Breast epithelium (tissue), 4 donors: Measurements from ENCODE around the gene ZNF700. TPM values are rescaled to one million over a fixed set of nuclear protein-coding genes. Genes with fewer than 3 reads are reported as not detected.
"Not testable (repeated sequence)": the region's sequence is repeated elsewhere in the genome, so short reads cannot be mapped to it uniquely, and the experiment has no call there.

Source experiments
- DNase-seq, 2 donors: peaks; one replicate each; pipeline ENCODE4 v3.0.0-alpha.2; 2019; ENCODE audit warnings: low spot score in 2 of 2
- H3K27ac ChIP-seq, 2 donors: fragments of 200-600 bp; sonication (generic) in 1 of 2; one replicate each; pipeline ENCODE4 v1.5.1; 2016 to 2019; ENCODE audit warnings: mild to moderate bottlenecking in 1 of 2
- H3K27me3 ChIP-seq, 2 donors: fragments of 200-600 bp; sonication (generic) in 1 of 2; one replicate each; pipeline versions ENCODE4 v1.5.1 to v1.6.0; 2017 to 2019; ENCODE audit warnings: control low read depth in 1 of 2, mild to moderate bottlenecking in 1 of 2
- H3K36me3 ChIP-seq: fragments of 200-600 bp; one replicate; pipeline ENCODE4 v1.5.1; 2019
- H3K4me1 ChIP-seq, 2 donors: fragments of 200-600 bp; sonication (generic); one replicate each; pipeline ENCODE4 v1.5.1; 2016 to 2019; ENCODE audit warnings: control low read depth in 1 of 2
- H3K4me3 ChIP-seq, 3 donors: fragments of 200-600 bp; sonication (generic); 1 replicate in 2 of 3; 2 replicates in 1 of 3; pipeline ENCODE4 v1.5.1; 2016 to 2019; ENCODE audit warnings: mild to moderate bottlenecking in 3 of 3, moderate library complexity in 2 of 3
- H3K9me3 ChIP-seq, 2 donors: fragments of 200-600 bp; sonication (generic) in 1 of 2; one replicate each; pipeline ENCODE4 v1.5.1; 2016 to 2019; ENCODE audit warnings: control low read depth in 1 of 2
- CTCF ChIP-seq, 3 donors: fragments of 450-650 bp; IDR thresholded peaks; one replicate each; pipeline ENCODE4 v1.5.1; 2016 to 2017; ENCODE audit warnings: antibody characterized with exemption in 3 of 3, mild to moderate bottlenecking in 3 of 3, moderate library complexity in 3 of 3
- POLR2A ChIP-seq: fragments of 450-650 bp; IDR thresholded peaks from one replicate; pipeline ENCODE4 v1.6.1; 2016; ENCODE audit warnings: antibody characterized with exemption, mild to moderate bottlenecking, moderate library complexity
- POLR2AphosphoS5 ChIP-seq, 3 donors: sonication (generic); formaldehyde crosslinking; IDR thresholded peaks; one replicate each; pipeline ENCODE4 v1.6.1; 2017; ENCODE audit warnings: antibody characterized with exemption in 3 of 3
- intact Hi-C: fragments of 100-400 bp; cut with DNase I; formaldehyde crosslinking; loops from one replicate; pipeline ENCODE4 v1.15.1; 2023; ENCODE audit warnings: low total_unique reads
- total RNA-seq, 3 donors: library from RNA; depleted of rRNA; stranded (reverse); fragments of >200 nt; gene quantifications; one replicate each; pipeline ENCODE4 v1.1.0, GENCODE V29; 2016

ZNF700 gene
- total RNA-seq, 3 donors from 2014 or later: 13.8 to 32.9 (median 22.3) TPM

GRCh38 chr19:11931051-11931450 is 6.1 kb downstream of the ZNF700 start:
- peaks cover 0 to 2% of the 10 kb centered on the region in 2 donors for H3K4me1 ChIP-seq
- intact Hi-C loops: loop anchor here (10.0 kb wide), 1 partner anchor 54 kb away; no protein-coding TSS in a partner anchor
- no peaks in the 10 kb centered on the region for H3K36me3 ChIP-seq
- H3K4me3 ChIP-seq: no peak overlapping the region
- H3K27me3 ChIP-seq: no peaks in the 10 kb centered on the region
- H3K27ac ChIP-seq: no peak overlapping the region
- TF ChIP-seq POLR2AphosphoS5 (IDR thresholded peaks at IDR 0.05): no peak
- no peak for TF ChIP-seq CTCF (IDR thresholded peaks at IDR 0.05)
- TF ChIP-seq POLR2A: no peak
- H3K9me3 ChIP-seq: peaks cover 22 to 23% of the 10 kb centered on the region in 2 donors
- no peak for DNase-seq

- H3K9me3 ChIP-seq: peaks cover 23 to 24% of the 10 kb centered on the region in 2 donors
- no peak for TF ChIP-seq CTCF (IDR thresholded peaks at IDR 0.05)
- no peak for TF ChIP-seq POLR2A
- TF ChIP-seq POLR2AphosphoS5 (IDR thresholded peaks at IDR 0.05): no peak
- H3K27me3 ChIP-seq: no peaks in the 10 kb centered on the region
- no peak overlapping the region for H3K4me3 ChIP-seq
- no peaks in the 10 kb centered on the region for H3K4me1 ChIP-seq
- no peaks in the 10 kb centered on the region for H3K36me3 ChIP-seq
- no peak overlapping the region for H3K27ac ChIP-seq
- intact Hi-C loops: loop anchor here (10.0 kb wide), 1 partner anchor 53 kb away; no protein-coding TSS in a partner anchor
- DNase-seq: no peak
Observed at GRCh38 chr19:11931513-11931912, 6.6 kb downstream of the ZNF700 start.

- not testable (repeated sequence) for H3K36me3 ChIP-seq, DNase-seq, H3K27ac ChIP-seq, H3K4me3 ChIP-seq, H3K4me1 ChIP-seq, H3K27me3 ChIP-seq
- intact Hi-C loops: loop anchor here (10.0 kb wide), 1 partner anchor 49 kb away; no protein-coding TSS in a partner anchor
- H3K9me3 ChIP-seq: peaks cover 56 to 61% of the 10 kb centered on the region in 2 donors
Observed at GRCh38 chr19:11935829-11936228, 10.9 kb downstream of the ZNF700 start.

GRCh38 chr19:11938383-11938782 is 13.5 kb downstream of the ZNF700 start:
- H3K9me3 ChIP-seq: peaks cover 81 to 86% of the 10 kb centered on the region in 2 donors
- not testable (repeated sequence) for H3K4me3 ChIP-seq, DNase-seq, H3K27ac ChIP-seq, H3K36me3 ChIP-seq, H3K27me3 ChIP-seq, H3K4me1 ChIP-seq
- intact Hi-C loops: loop anchor here (10.0 kb wide), 1 partner anchor 46 kb away; no protein-coding TSS in a partner anchor

GRCh38 chr19:11941361-11941887 is 16.5 kb downstream of the ZNF700 start:
- intact Hi-C loops: not testable (repeated sequence)
- peaks cover 89 to 94% of the 10 kb centered on the region in 2 donors for H3K9me3 ChIP-seq

GRCh38 chr19:11942008-11942842 is 17.3 kb downstream of the ZNF700 start:
- DNase-seq: no peak
- no peaks in the 10 kb centered on the region for H3K4me1 ChIP-seq
- intact Hi-C loops: no loop called here
- no peak overlapping the region for H3K4me3 ChIP-seq
- TF ChIP-seq CTCF (IDR thresholded peaks at IDR 0.05): no peak
- no peak for TF ChIP-seq POLR2A
- no peak for TF ChIP-seq POLR2AphosphoS5 (IDR thresholded peaks at IDR 0.05)
- H3K36me3 ChIP-seq: no peaks in the 10 kb centered on the region
- no peaks in the 10 kb centered on the region for H3K27me3 ChIP-seq
- H3K9me3 ChIP-seq: peaks cover 91 to 94% of the 10 kb centered on the region in 2 donors
- no peak overlapping the region for H3K27ac ChIP-seq

More at GRCh38 chr19:11941361-11941887, 16.5 kb downstream of the ZNF700 start:
- peak overlapping the region in 1 of 3 donors; percentile 22 for H3K4me3 ChIP-seq
- not testable (repeated sequence) for DNase-seq, H3K27me3 ChIP-seq, H3K4me1 ChIP-seq, H3K27ac ChIP-seq, H3K36me3 ChIP-seq
